HEK293T (cell line): Measurements from ENCODE around the gene MYH14.

Source experiments
- ARNT ChIP-seq: fragments of 450-650 bp; IDR thresholded peaks from 2 replicates; pipeline ENCODE4 v1.6.1; 2017; ENCODE audit warnings: mild to moderate bottlenecking
- BHLHE40 ChIP-seq: fragments of 450-650 bp; IDR thresholded peaks from 2 replicates; pipeline ENCODE4 v1.6.1; 2016; ENCODE audit warnings: mild to moderate bottlenecking, moderate library complexity, borderline replicate concordance
- ELF4 ChIP-seq: fragments of 450-650 bp; IDR thresholded peaks from 2 replicates; pipeline ENCODE4 v1.6.1; 2017; ENCODE audit warnings: antibody characterized with exemption
- FOXK2 ChIP-seq: fragments of 450-650 bp; IDR thresholded peaks from 2 replicates; pipeline ENCODE4 v1.6.1; 2016; ENCODE audit warnings: mild to moderate bottlenecking
- HDGF ChIP-seq: fragments of 450-650 bp; IDR thresholded peaks from 2 replicates; pipeline ENCODE4 v1.6.1; 2017; ENCODE audit warnings: antibody characterized with exemption, borderline replicate concordance
- PKNOX1 ChIP-seq: fragments of 450-650 bp; IDR thresholded peaks from 2 replicates; pipeline ENCODE4 v1.6.1; 2016
- ZNF384 ChIP-seq: fragments of 450-650 bp; IDR thresholded peaks from 2 replicates; pipeline ENCODE4 v1.6.1; 2016

- TF ChIP-seq ZNF384: no peak
- TF ChIP-seq ARNT: no peak
- TF ChIP-seq PKNOX1: no peak
- TF ChIP-seq ELF4: no peak
- TF ChIP-seq BHLHE40: no peak
- TF ChIP-seq HDGF: no peak
- no peak for TF ChIP-seq FOXK2
These were observed 124.9 kb downstream of the MYH14 start for GRCh38 chr19:50328224-50328872.
